CD4-positive, CD25-positive, alpha-beta regulatory T cell (primary cell): Measurements from ENCODE around the gene TSPAN16. TPM values are rescaled to one million over a fixed set of nuclear protein-coding genes. Genes with fewer than 3 reads are reported as not detected.
"Not testable (repeated sequence)": the region's sequence is repeated elsewhere in the genome, so short reads cannot be mapped to it uniquely, and the experiment has no call there.

Source experiments
- ATAC-seq, 2 donors: fragments of 150-1000 bp; cut with Tn5 transposase; one replicate each; pipeline ENCODE4 v1.10.0; 2021; ENCODE audit warnings: low read depth in 2 of 2, moderate number of reproducible peaks in 2 of 2, moderate library complexity in 1 of 2
- DNase-seq, 3 donors: peaks; one replicate each; pipeline versions ENCODE4 v3.0.0 to v3.0.0-alpha.2; 2012 to 2022; ENCODE audit warnings: mixed read lengths in 1 of 3
- H3K27ac ChIP-seq: one replicate; pipeline ENCODE4 v1.7.0; 2013; ENCODE audit warnings: mild to moderate bottlenecking, low read length; ENCODE audit not compliant: insufficient read depth, poor library complexity, severe bottlenecking
- H3K27me3 ChIP-seq: one replicate; pipeline ENCODE4 v1.7.0; 2013; ENCODE audit warnings: low read length; ENCODE audit not compliant: control insufficient read depth, insufficient read depth
- H3K36me3 ChIP-seq: one replicate; pipeline ENCODE4 v1.7.0; 2013; ENCODE audit warnings: mild to moderate bottlenecking, low read length, moderate library complexity; ENCODE audit not compliant: control insufficient read depth, insufficient read depth
- H3K4me1 ChIP-seq: 2 replicates; pipeline ENCODE4 v1.7.0; 2013; ENCODE audit warnings: mild to moderate bottlenecking, low read length; ENCODE audit not compliant: insufficient read depth, control insufficient read depth, poor library complexity, severe bottlenecking
- H3K4me3 ChIP-seq: one replicate; pipeline ENCODE4 v1.7.0; 2013; ENCODE audit warnings: low read depth, mild to moderate bottlenecking, low read length, moderate library complexity
- H3K9me3 ChIP-seq, 2 experiments: 1 replicate in 1 of 2; 2 replicates in 1 of 2; pipeline ENCODE4 v1.7.0; 2013; ENCODE audit warnings: low read length in 2 of 2, mild to moderate bottlenecking in 1 of 2, moderate library complexity in 1 of 2; ENCODE audit not compliant: control insufficient read depth in 2 of 2
- H3K27ac Mint-ChIP-seq, 3 donors: one replicate each; pipeline ENCODE4 v1.8.0; 2020 to 2022; ENCODE audit warnings: mild to moderate bottlenecking in 3 of 3, mixed read lengths in 3 of 3, moderate library complexity in 2 of 3
- H3K27me3 Mint-ChIP-seq: one replicate; pipeline ENCODE4 v1.8.0; 2022; ENCODE audit warnings: mild to moderate bottlenecking, mixed read lengths
- H3K36me3 Mint-ChIP-seq: one replicate; pipeline ENCODE4 v1.8.0; 2020; ENCODE audit warnings: mixed read lengths
- H3K4me1 Mint-ChIP-seq, 4 donors: one replicate each; pipeline ENCODE4 v1.8.0; 2020 to 2022; ENCODE audit warnings: mixed read lengths in 4 of 4, mild to moderate bottlenecking in 1 of 4
- H3K4me3 Mint-ChIP-seq, 4 donors: one replicate each; pipeline ENCODE4 v1.8.0; 2020 to 2022; ENCODE audit warnings: mild to moderate bottlenecking in 4 of 4, mixed read lengths in 4 of 4, moderate library complexity in 3 of 4
- H3K9me3 Mint-ChIP-seq, 7 donors: one replicate each; pipeline ENCODE4 v1.8.0; 2020 to 2022; ENCODE audit warnings: mixed read lengths in 7 of 7, mild to moderate bottlenecking in 3 of 7, moderate library complexity in 2 of 7
- polyA plus RNA-seq, 4 donors: library from polyadenylated mRNA; unstranded; fragments of 300-500 nt; fragmentation: Illumina TruSeq; gene quantifications; one replicate each; pipeline ENCODE4 v1.2.3, GENCODE V29; 2021
- total RNA-seq: library from RNA; stranded (reverse); gene quantifications from one replicate; pipeline ENCODE4 v1.2.3, GENCODE V29; 2022

The TSPAN16 gene
- total and polyA plus RNA-seq, 5 donors from 2014 or later, result not detected

DNA sequence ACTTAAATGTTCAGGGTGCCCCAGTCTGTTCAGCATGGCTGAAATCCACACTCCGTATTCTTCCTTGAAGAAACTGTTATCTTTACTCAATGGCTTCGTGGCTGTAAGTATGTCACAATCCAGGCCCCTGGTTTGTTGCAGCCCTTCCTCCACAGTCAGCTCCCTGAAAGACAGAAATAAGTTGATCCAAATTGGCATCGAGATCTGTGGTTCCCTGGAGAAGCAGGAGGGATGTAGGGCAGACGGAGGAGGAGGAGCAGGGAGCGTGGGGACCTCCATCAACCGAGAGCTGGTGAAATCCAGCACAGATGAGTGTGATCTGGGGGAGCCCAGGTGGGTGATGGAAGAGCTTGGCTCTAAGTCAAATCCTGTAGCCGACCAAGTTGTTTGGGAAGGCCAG, 304 bp downstream of the TSPAN16 start:
- Histone ChIP-seq H3K36me3 (no peaks in the 10 kb centered on the region), H3K27me3 (no peaks in the 10 kb centered on the region), H3K27ac (no peak overlapping the region), H3K4me1 (peaks cover 8% of the 10 kb centered on the region), H3K4me3 (no peak overlapping the region), H3K9me3 (no peaks in the 10 kb centered on the region)
- H3K4me1 Mint-ChIP-seq, result peaks cover 0 to 10% (median 4%) of the 10 kb centered on the region in 4 donors
- H3K9me3 Mint-ChIP-seq, result no peaks in the 10 kb centered on the region
- no peak overlapping the region for H3K27ac Mint-ChIP-seq
- H3K27me3 Mint-ChIP-seq, result peaks cover 17% of the 10 kb centered on the region
- DNase-seq, result no peak
- H3K4me3 Mint-ChIP-seq, result no peak overlapping the region
- no peak for ATAC-seq
- H3K36me3 Mint-ChIP-seq, result no peaks in the 10 kb centered on the region

DNA sequence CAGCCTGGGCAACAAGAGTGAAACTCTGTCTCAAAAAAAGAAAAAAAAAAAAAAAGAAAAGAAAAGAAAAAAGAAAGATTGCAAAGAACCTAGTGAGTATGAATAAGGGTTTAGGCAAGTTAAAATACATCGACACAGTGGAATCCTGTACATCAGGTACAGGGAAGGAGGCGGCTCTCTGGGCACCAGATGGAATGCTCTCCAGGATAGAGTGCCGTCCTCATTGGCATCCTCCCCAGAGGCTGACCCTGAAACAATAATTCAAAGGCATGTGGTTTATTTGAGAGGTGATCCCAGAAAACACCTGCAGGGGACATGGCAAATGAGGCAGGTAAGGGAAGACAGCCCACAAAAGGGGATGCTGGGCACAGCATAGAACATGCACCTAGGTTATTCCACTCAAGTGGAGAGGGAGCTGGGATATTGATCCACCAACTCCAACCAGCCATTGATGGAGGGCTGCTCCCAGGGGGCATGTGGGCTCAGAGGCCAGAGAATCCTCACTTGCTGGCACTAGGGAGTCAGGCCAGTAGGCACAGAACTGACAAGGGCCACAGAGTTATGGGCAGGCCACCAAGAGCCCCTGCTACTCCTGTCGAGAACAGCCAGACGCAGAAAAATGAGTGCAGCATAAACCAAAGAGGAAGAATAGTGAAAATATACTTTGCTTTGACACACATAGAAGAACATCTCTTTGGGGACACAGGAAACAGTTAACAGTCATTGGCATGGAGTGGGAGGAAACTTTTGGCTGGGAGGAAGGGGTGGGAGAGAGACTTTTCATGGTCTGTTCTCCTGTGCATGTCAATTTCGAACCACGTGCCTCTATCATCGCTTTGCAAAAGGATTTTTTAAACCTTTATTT, 4.2 kb downstream of the TSPAN16 start:
- ATAC-seq, result no peak
- Histone ChIP-seq H3K27me3 (no peaks in the 10 kb centered on the region), H3K4me3 (no peak overlapping the region), H3K4me1 (no peaks in the 10 kb centered on the region), H3K27ac (no peak overlapping the region), H3K9me3 (no peaks in the 10 kb centered on the region), H3K36me3 (no peaks in the 10 kb centered on the region)
- Mint-ChIP-seq H3K27me3 (peaks cover 12% of the 10 kb centered on the region), H3K4me3 (peak overlapping the region in 1 of 4 donors; percentile 23), H3K9me3 (no peaks in the 10 kb centered on the region), H3K36me3 (no peaks in the 10 kb centered on the region), H3K27ac (no peak overlapping the region), H3K4me1 (no peaks in the 10 kb centered on the region)
- DNase-seq, result no peak

DNA sequence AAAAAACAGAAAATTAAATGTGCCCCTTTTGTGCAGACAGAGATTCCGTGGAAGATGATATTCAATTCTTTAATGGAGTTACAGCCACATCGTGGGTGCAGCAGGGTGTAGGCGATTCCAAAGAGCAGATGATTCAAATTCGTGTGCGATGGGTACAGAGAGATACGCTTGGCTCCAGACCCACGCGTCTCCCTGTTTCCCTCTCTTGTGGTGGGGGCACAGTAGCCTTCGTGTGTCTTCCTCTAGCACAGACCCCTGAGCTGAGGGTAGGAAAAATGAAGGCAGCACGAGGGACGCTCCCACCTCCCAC, 4.8 kb downstream of the TSPAN16 start:
- Histone ChIP-seq H3K27ac (no peak overlapping the region), H3K27me3 (no peaks in the 10 kb centered on the region), H3K4me1 (no peaks in the 10 kb centered on the region), H3K4me3 (no peak overlapping the region), H3K9me3 (no peaks in the 10 kb centered on the region), H3K36me3 (no peaks in the 10 kb centered on the region)
- DNase-seq (no peak), ATAC-seq (no peak)
- peak overlapping the region in 1 of 4 donors; percentile 23 for H3K4me3 Mint-ChIP-seq
- no peaks in the 10 kb centered on the region for H3K9me3 Mint-ChIP-seq
- no peaks in the 10 kb centered on the region for H3K4me1 Mint-ChIP-seq
- peaks cover 11% of the 10 kb centered on the region for H3K27me3 Mint-ChIP-seq
- peak overlapping the region in 1 of 3 donors; percentile 14 for H3K27ac Mint-ChIP-seq
- H3K36me3 Mint-ChIP-seq, result no peaks in the 10 kb centered on the region

DNA sequence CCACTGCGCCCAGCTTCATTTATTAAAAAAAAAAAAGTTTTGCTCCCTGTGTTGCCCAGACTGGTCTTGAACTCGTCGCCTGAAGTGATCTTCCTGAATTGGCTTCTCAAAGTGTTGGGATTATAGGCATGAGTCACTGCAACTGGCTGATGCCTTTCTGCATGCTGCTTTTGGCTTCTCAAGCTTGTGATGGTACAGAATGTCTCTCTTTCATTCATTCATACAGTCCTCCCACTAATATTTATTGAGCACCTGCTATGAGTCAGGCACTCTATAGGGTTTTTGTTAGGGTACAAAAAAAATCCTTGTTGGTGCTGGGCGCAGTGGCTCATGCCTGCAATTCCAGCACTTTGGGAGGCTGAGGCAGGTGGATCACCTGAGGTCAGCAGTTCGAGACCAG, 9.0 kb downstream of the TSPAN16 start:
- no peak for ATAC-seq
- peaks cover 10% of the 10 kb centered on the region for H3K27me3 Mint-ChIP-seq
- H3K36me3 Mint-ChIP-seq, result no peaks in the 10 kb centered on the region
- no peak overlapping the region for H3K27ac Mint-ChIP-seq
- H3K9me3 ChIP-seq, result no peaks in the 10 kb centered on the region
- H3K27me3 ChIP-seq, result no peaks in the 10 kb centered on the region
- no peak overlapping the region for H3K27ac ChIP-seq
- no peak overlapping the region for H3K4me3 ChIP-seq
- H3K4me1 ChIP-seq, result no peaks in the 10 kb centered on the region
- H3K9me3 Mint-ChIP-seq, result no peaks in the 10 kb centered on the region
- H3K36me3 ChIP-seq, result no peaks in the 10 kb centered on the region
- H3K4me3 Mint-ChIP-seq, result no peak overlapping the region
- no peaks in the 10 kb centered on the region for H3K4me1 Mint-ChIP-seq
- DNase-seq, result no peak

DNA sequence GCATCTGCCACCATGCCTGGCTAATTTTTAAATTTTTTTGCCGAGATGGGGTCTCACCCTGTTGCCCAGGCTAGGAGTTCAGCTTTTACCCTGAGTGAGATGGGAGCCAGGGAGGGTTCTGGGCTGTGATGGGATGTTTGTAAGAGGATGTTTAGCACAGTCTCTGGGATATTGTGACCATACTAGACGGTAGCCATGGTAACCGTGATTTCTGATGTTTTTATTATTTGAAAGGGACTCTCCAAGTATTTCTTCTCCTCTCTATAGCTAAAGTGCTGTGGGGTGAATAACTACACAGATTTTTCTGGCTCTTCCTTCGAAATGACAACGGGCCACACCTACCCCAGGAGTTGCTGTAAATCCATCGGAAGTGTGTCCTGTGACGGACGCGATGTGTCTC, 10.4 kb downstream of the TSPAN16 start:
- no peaks in the 10 kb centered on the region for H3K4me1 Mint-ChIP-seq
- H3K36me3 Mint-ChIP-seq, result no peaks in the 10 kb centered on the region
- no peak overlapping the region for H3K4me3 Mint-ChIP-seq
- H3K27ac Mint-ChIP-seq, result no peak overlapping the region
- no peak overlapping the region for H3K27ac ChIP-seq
- H3K9me3 Mint-ChIP-seq, result no peaks in the 10 kb centered on the region
- H3K4me1 ChIP-seq, result no peaks in the 10 kb centered on the region
- DNase-seq (no peak), ATAC-seq (no peak)
- H3K36me3 ChIP-seq, result no peaks in the 10 kb centered on the region
- no peaks in the 10 kb centered on the region for H3K9me3 ChIP-seq
- no peak overlapping the region for H3K4me3 ChIP-seq
- no peaks in the 10 kb centered on the region for H3K27me3 ChIP-seq
- peaks cover 10% of the 10 kb centered on the region for H3K27me3 Mint-ChIP-seq

DNA sequence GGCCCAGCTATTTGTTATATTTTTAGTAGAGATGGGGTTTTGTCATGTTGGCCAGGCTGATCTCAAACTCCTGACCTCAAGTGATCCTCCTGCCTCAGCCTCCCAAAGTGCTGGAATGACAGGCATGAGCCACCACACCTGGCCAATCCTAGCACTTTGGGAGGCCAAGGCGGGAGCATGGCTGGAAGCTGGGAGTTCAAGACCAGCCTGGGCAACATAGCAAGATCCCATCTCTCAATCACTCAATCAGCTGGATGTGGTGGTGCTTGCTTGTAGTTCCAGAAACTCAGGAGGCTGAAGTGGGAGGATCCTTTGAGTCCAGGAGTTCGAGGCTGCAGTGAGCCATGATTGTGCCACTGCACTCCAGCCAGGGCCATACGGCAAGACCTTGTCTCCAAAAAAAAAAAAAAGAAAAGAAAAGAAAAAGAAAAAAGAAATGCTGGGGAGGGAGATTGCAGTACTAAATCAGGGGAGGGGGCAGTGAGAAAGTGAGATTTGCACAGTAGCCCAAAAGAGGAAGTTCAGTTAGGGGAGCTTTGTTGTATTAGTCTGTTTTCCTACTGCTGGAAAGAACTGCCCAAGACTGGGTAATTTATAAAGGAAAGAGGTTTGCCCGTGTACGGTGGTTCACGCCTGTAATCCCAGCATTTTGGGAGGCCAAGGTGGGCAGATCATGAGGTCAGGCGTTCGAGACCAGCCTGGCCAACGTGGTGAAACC, 24.5 kb downstream of the TSPAN16 start:
- not testable (repeated sequence) for H3K27ac ChIP-seq, H3K9me3 Mint-ChIP-seq, H3K27ac Mint-ChIP-seq, H3K27me3 ChIP-seq, ATAC-seq, H3K36me3 ChIP-seq, H3K4me3 ChIP-seq, H3K9me3 ChIP-seq, DNase-seq, H3K27me3 Mint-ChIP-seq
- H3K4me3 Mint-ChIP-seq, result peak overlapping the region in 1 of 4 donors; percentile 43
- H3K4me1 Mint-ChIP-seq, result peaks cover 0 to 25% (median 15%) of the 10 kb centered on the region in 4 donors
- peaks cover 11% of the 10 kb centered on the region for H3K4me1 ChIP-seq
- peaks cover 10% of the 10 kb centered on the region for H3K36me3 Mint-ChIP-seq

DNA sequence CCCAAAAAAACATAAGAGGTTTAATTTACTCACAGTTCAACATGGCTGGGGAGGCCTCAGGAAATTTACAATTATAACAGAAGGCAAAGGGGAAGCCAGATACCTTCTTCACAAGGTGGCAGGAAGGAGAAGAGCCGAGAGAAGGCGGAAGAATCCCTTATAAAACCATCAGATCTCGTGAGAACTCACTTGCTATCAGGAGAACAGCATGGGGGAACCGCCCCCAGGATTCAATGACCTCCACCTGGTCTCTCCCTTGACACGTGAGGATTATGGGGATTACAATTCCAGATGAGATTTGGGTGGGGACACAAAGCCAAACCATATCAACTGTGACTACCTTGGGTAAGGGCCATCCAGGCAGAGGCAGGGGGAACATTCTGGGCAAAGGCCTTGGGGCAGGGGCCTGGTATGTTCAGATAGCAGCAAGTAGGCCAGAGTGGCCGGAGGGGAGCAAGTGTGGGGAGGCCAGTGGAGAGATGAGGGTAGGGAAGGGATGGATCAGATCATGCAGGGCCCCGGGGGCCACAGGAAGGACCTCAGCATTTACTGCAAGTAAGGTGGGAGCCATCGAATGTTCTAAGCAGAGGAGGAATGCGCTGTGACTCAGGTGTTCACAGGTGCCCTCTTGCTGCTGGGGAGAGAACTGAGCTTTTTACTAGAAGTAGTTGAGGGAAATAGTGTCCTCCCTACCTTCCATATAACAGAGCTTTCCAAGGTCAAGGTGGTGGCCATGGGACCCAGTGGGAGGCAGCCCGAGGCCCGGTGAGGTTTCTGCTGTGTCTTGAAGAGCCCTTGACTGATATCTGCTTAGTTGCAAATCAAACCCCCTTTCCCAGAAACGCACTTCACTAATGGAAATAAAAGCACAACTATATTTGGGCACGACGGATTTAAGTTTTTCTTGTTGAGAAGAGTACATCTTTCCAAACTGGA, 25.5 kb downstream of the TSPAN16 start:
- DNase-seq (peak in 1 of 3 donors; percentile 12), ATAC-seq (no peak)
- Histone ChIP-seq H3K27ac (no peak overlapping the region), H3K4me1 (peaks cover 11% of the 10 kb centered on the region), H3K36me3 (peaks cover 3% of the 10 kb centered on the region), H3K4me3 (no peak overlapping the region), H3K9me3 (no peaks in the 10 kb centered on the region), H3K27me3 (no peaks in the 10 kb centered on the region)
- Mint-ChIP-seq H3K9me3 (no peaks in the 10 kb centered on the region), H3K36me3 (peaks cover 10% of the 10 kb centered on the region), H3K27me3 (peaks cover 4% of the 10 kb centered on the region), H3K4me3 (no peak overlapping the region), H3K4me1 (peaks cover 0 to 25% (median 15%) of the 10 kb centered on the region in 4 donors), H3K27ac (peak overlapping the region; percentile 34 to 69 (median 63))
